Measurements from ENCODE around the gene SLX4. TPM values are rescaled to one million over a fixed set of nuclear protein-coding genes. Genes with fewer than 3 reads are reported as not detected.

Gene SLX4
- total and polyA plus RNA-seq, 2 experiments from 2014 or later = 1.9 to 2.3 TPM

DNA sequence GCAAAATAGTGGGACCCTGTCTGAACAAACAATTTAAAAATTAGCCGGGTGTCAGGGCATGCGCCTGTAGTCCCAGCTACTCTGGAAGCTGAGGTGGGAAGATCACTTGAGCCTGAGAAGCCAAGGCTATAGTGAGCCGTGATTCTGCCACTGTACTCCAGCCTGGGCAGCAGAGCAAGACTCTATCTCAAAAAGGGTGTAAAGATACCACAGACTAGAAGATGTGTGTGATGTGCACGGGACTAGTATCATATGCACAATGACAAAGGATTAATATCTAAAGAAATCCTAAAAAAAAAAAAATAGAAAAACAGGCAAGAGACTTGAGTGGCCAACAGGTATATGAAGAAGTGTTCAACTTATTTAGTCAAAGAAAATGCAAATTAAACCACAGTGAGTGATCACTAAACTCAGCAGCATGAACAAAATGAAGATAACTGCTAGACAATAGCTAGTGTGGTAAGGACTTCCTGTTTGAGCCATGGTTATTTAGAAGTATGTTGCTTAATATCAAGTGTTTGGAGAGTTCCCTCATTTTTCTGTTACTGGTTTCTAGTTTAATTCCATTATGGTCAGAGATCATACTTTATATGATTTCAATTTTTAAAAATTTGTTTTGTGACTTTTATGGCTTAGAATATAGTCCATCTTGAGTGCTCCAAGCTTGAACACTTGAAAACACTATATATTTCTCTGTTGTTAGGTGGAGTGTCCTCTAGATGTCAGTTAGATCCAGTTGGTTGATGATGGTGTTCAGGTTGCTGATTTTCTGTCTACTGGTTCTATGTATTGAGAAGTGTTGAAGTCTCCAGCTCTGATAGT lies 14.7 kb upstream of the SLX4 start:
- peak; percentile 36 for DNase-seq
- no peak overlapping the region for H3K4me3 ChIP-seq
- H3K4me1 ChIP-seq (ENCODE audit: insufficient read depth) = no peaks in the 10 kb centered on the region
- no peak overlapping the region for H3K27ac ChIP-seq
- H3K4me2 ChIP-seq (ENCODE audit: unreplicated experiment) = no peak overlapping the region
- no peaks in the 10 kb centered on the region for H3K9me2 ChIP-seq (ENCODE audit: insufficient read depth)
- no peak for TF ChIP-seq EZH2 (IDR thresholded peaks at IDR 0.05; ENCODE audit: insufficient read depth, poor library complexity, severe bottlenecking)
- TF ChIP-seq EZH2phosphoT487 (IDR thresholded peaks at IDR 0.05; ENCODE audit: insufficient read depth, low read depth) = no peak
- in situ Hi-C loops (cut with MboI) = no loop called here
- no peaks in the 10 kb centered on the region for H3K9me3 ChIP-seq (ENCODE audit: low read depth)
- no peaks in the 10 kb centered on the region for H3K27me3 ChIP-seq (replicated peaks; ENCODE audit: insufficient read depth)
- 78 to 80% methylated on average over 4 of the region's 4 CpGs for WGBS, 2 experiments (ENCODE audit: low coverage in 1 of 2, low lambda C conversion rate in 2 of 2, missing lambda C conversion rate in 2 of 2)
- no peak overlapping the region for H2AFZ ChIP-seq
- H3K36me3 ChIP-seq (ENCODE audit: low read depth) = no peaks in the 10 kb centered on the region
- no peaks in the 10 kb centered on the region for H4K20me1 ChIP-seq (ENCODE audit: insufficient read depth)
- H3K9ac ChIP-seq = no peak overlapping the region
- peaks cover 17% of the 10 kb centered on the region for H3K79me2 ChIP-seq (ENCODE audit: insufficient read depth)
- H3F3A ChIP-seq (ENCODE audit: insufficient read depth) = peaks cover 14% of the 10 kb centered on the region

DNA sequence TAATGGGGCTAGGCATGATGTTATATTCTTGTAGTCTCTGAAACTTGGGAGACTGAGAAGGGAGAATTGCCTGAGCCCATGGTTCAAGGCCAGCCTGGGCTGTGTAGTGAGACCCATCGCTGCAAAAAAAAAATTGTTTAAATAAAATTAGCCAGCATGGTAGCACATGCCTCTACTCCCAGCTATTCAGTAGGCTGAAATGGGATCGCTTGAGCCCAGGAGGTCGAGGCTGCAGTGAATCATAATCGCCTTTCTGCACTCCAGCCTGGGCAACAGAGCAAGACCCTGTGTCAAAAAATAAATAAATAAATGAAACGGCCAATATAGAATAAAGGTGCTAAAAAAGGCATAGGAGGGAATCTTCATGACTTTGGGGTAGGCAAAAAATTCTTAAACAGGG lies 13.9 kb upstream of the SLX4 start:
- no peaks in the 10 kb centered on the region for H3K9me2 ChIP-seq (ENCODE audit: insufficient read depth)
- no peaks in the 10 kb centered on the region for H3K36me3 ChIP-seq (ENCODE audit: low read depth)
- no peak overlapping the region for H2AFZ ChIP-seq
- H4K20me1 ChIP-seq (ENCODE audit: insufficient read depth) = no peaks in the 10 kb centered on the region
- no peak overlapping the region for H3K4me2 ChIP-seq (ENCODE audit: unreplicated experiment)
- no peaks in the 10 kb centered on the region for H3K27me3 ChIP-seq (replicated peaks; ENCODE audit: insufficient read depth)
- DNase-seq = no peak
- H3K4me1 ChIP-seq (ENCODE audit: insufficient read depth) = no peaks in the 10 kb centered on the region
- no peak overlapping the region for H3K9ac ChIP-seq
- peaks cover 19% of the 10 kb centered on the region for H3K79me2 ChIP-seq (ENCODE audit: insufficient read depth)
- H3K9me3 ChIP-seq (ENCODE audit: low read depth) = no peaks in the 10 kb centered on the region
- TF ChIP-seq EZH2 (IDR thresholded peaks at IDR 0.05; ENCODE audit: insufficient read depth, poor library complexity, severe bottlenecking) = no peak
- TF ChIP-seq EZH2phosphoT487 (IDR thresholded peaks at IDR 0.05; ENCODE audit: insufficient read depth, low read depth) = no peak
- in situ Hi-C loops (cut with MboI) = no loop called here
- 94 to 96% methylated on average over 5 of the region's 5 CpGs for WGBS, 2 experiments (ENCODE audit: low coverage in 1 of 2, low lambda C conversion rate in 2 of 2, missing lambda C conversion rate in 2 of 2)
- H3K27ac ChIP-seq = no peak overlapping the region
- H3F3A ChIP-seq (ENCODE audit: insufficient read depth) = peaks cover 14% of the 10 kb centered on the region
- H3K4me3 ChIP-seq = no peak overlapping the region

GRCh38 chr16:3623642-3624041 lies 12.2 kb upstream of the SLX4 start:
- WGBS, 2 experiments (ENCODE audit: low coverage in 1 of 2, low lambda C conversion rate in 2 of 2, missing lambda C conversion rate in 2 of 2) = 97 to 100% methylated on average over 3 of the region's 3 CpGs
- H3K36me3 ChIP-seq (ENCODE audit: low read depth) = no peaks in the 10 kb centered on the region
- no peaks in the 10 kb centered on the region for H3K9me3 ChIP-seq (ENCODE audit: low read depth)
- no peak overlapping the region for H3K27ac ChIP-seq
- no peak overlapping the region for H3K4me3 ChIP-seq
- peaks cover 30% of the 10 kb centered on the region for H3K79me2 ChIP-seq (ENCODE audit: insufficient read depth)
- no peak overlapping the region for H3K4me2 ChIP-seq (ENCODE audit: unreplicated experiment)
- in situ Hi-C loops (cut with MboI) = no loop called here
- peaks cover 14% of the 10 kb centered on the region for H3F3A ChIP-seq (ENCODE audit: insufficient read depth)
- TF ChIP-seq EZH2 (IDR thresholded peaks at IDR 0.05; ENCODE audit: insufficient read depth, poor library complexity, severe bottlenecking) (no peak), EZH2phosphoT487 (IDR thresholded peaks at IDR 0.05; ENCODE audit: insufficient read depth, low read depth) (no peak)
- DNase-seq = no peak
- H4K20me1 ChIP-seq (ENCODE audit: insufficient read depth) = no peaks in the 10 kb centered on the region
- no peaks in the 10 kb centered on the region for H3K4me1 ChIP-seq (ENCODE audit: insufficient read depth)
- no peak overlapping the region for H2AFZ ChIP-seq
- no peaks in the 10 kb centered on the region for H3K9me2 ChIP-seq (ENCODE audit: insufficient read depth)
- no peak overlapping the region for H3K9ac ChIP-seq
- no peaks in the 10 kb centered on the region for H3K27me3 ChIP-seq (replicated peaks; ENCODE audit: insufficient read depth)

- Histone ChIP-seq H3K4me1 (ENCODE audit: insufficient read depth) (no peaks in the 10 kb centered on the region), H3K79me2 (ENCODE audit: insufficient read depth) (peaks cover 68% of the 10 kb centered on the region), H3K9ac (no peak overlapping the region), H3K36me3 (ENCODE audit: low read depth) (no peaks in the 10 kb centered on the region), H3K27me3 (replicated peaks; ENCODE audit: insufficient read depth) (no peaks in the 10 kb centered on the region), H3K9me3 (ENCODE audit: low read depth) (no peaks in the 10 kb centered on the region), H3K4me3 (no peak overlapping the region), H2AFZ (no peak overlapping the region), H3K4me2 (ENCODE audit: unreplicated experiment) (no peak overlapping the region), H3K9me2 (ENCODE audit: insufficient read depth) (no peaks in the 10 kb centered on the region), H4K20me1 (ENCODE audit: insufficient read depth) (no peaks in the 10 kb centered on the region), H3K27ac (no peak overlapping the region), H3F3A (ENCODE audit: insufficient read depth) (no peaks in the 10 kb centered on the region)
- WGBS, 2 experiments (ENCODE audit: low coverage in 1 of 2, low lambda C conversion rate in 2 of 2, missing lambda C conversion rate in 2 of 2) = 64 to 67% methylated on average over 3 of the region's 3 CpGs
- in situ Hi-C loops (cut with MboI) = no loop called here
- TF ChIP-seq EZH2phosphoT487 (IDR thresholded peaks at IDR 0.05; ENCODE audit: insufficient read depth, low read depth) = no peak
- no peak for TF ChIP-seq EZH2 (IDR thresholded peaks at IDR 0.05; ENCODE audit: insufficient read depth, poor library complexity, severe bottlenecking)
- peak; percentile 10 for DNase-seq
Measured at GRCh38 chr16:3618769-3619141, 7.3 kb upstream of the SLX4 start.

Measured in GM23248 (cell line).